ENCODE measurements around the gene SLC5A3.
A peak's percentile ranks its signal among the peaks of the same experiment; 100 is the strongest.

SLC5A3 gene

DNA sequence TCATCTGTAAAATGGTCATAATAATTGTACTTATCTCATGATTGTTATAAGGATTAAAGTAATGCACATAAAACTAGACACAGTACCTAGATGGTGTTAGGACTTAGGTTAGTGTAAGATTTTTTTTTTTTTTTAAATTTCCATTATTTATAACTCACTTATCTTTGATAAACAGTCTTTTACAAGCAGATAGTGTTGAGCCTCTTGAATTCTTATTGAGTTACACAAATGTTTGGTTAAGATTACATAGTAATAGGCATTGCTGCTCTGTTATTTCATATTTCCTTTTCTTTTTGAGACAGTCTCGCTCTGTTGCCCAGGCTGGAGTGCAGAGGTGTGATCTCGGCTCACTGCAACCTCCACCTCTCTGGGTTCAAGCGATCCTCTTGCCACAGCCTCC, 15.4 kb downstream of the SLC5A3 start (continued):
- TF ChIP-seq ZFP37 (tag by site-specific recombination; IDR thresholded peaks at IDR 0.05) (no peak), ZNF549 (tag by site-specific recombination; IDR thresholded peaks at IDR 0.05) (no peak), ZBTB17 (tag by site-specific recombination; IDR thresholded peaks at IDR 0.05) (no peak), ZNF791 (tag by site-specific recombination; IDR thresholded peaks at IDR 0.05) (no peak), SETDB1 (IDR thresholded peaks at IDR 0.05; ENCODE audit: insufficient read length, low read length) (no peak), ZNF350 (tag by site-specific recombination; IDR thresholded peaks at IDR 0.05) (no peak), ZBTB8A (tag by site-specific recombination; IDR thresholded peaks at IDR 0.05) (no peak), ZNF596 (tag by site-specific recombination; IDR thresholded peaks at IDR 0.05) (no peak), ZBTB1 (tag by site-specific recombination; IDR thresholded peaks at IDR 0.05) (no peak), ZNF624 (tag by site-specific recombination; IDR thresholded peaks at IDR 0.05) (no peak)

DNA sequence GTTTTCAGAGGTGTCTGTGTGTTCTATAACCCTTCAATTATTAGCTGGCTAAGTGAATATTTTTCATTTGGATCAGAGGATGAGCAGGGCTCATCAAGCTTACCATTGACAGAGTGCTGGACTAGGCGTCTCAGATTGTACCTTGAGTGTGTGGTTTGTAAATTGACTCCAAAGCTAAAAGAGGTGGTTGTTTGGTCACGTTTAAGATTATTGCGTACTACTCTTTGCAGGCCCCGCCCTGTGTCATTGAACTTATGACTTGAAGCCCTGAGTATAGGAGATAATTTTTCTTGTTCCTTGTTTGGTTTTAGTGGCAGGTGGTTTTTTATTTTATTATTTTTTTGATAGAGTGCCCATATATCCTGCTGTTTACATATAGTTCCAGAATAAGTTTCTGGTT, 17.7 kb downstream of the SLC5A3 start:
- peak; percentile 78; the same call in 1 of the 2 replicates for TF ChIP-seq ZNF629 (tag by site-specific recombination; IDR thresholded peaks at IDR 0.05)
- TF ChIP-seq, protein P1, sequence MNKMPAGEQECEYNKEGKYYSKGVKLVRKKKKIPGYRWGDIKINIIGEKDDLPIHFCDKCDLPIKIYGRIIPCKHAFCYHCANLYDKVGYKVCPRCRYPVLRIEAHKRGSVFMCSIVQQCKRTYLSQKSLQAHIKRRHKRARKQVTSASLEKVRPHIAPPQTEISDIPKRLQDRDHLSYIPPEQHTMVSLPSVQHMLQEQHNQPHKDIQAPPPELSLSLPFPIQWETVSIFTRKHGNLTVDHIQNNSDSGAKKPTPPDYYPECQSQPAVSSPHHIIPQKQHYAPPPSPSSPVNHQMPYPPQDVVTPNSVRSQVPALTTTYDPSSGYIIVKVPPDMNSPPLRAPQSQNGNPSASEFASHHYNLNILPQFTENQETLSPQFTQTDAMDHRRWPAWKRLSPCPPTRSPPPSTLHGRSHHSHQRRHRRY (tag by site-specific recombination; IDR thresholded peaks at IDR 0.05), result no peak
- ChIA-PET POLR2A (no interaction called here), CTCF (interaction anchor here (0.5 to 3.7 kb wide), 9 partner anchors 11 to 257 kb away, joined by 3 to 32 read pairs (median 3); no protein-coding TSS in a partner anchor)
- Histone ChIP-seq H3K9me3 (ENCODE audit: control insufficient read depth, insufficient read depth, low read depth, low read length) (no peaks in the 10 kb centered on the region), H3K36me3 (ENCODE audit: control insufficient read depth in 2 of 2, insufficient read depth in 1 of 2, low read length in 2 of 2) (peaks cover 0 to 13% of the 10 kb centered on the region in 2 experiments; a peak in 1 of 3 replicates), H3K27ac (ENCODE audit: extremely low read depth, low read depth, low read length) (no peak overlapping the region), H3K4me3 (ENCODE audit: low read depth, low read length) (no peak overlapping the region), H3K4me1 (ENCODE audit: control insufficient read depth, insufficient read depth, low read length) (peaks cover 23% of the 10 kb centered on the region)

DNA sequence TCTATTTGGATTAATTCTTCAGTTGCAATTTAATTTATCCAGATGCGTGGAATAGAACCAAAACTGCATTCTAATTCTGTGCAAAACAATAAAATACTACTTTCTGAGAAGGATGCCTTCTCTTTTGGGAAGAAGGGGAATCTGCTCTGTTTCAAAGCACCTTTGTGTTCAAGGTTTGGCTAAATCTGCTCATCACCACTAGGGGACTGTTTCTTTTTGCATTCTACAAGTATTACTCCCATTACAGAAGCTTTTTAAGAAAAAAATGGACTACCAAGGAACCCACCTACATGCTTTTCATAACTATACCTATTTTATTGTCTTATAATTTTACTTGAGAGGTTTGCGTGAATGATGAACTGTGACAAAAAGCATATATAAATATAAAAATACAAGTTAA, 18.2 kb downstream of the SLC5A3 start:
- Histone ChIP-seq H3K9me3 (ENCODE audit: control insufficient read depth, insufficient read depth, low read depth, low read length) (no peaks in the 10 kb centered on the region), H3K4me1 (ENCODE audit: control insufficient read depth, insufficient read depth, low read length) (peaks cover 23% of the 10 kb centered on the region), H3K4me3 (ENCODE audit: low read depth, low read length) (no peak overlapping the region), H3K27ac (ENCODE audit: extremely low read depth, low read depth, low read length) (no peak overlapping the region), H3K36me3 (ENCODE audit: control insufficient read depth in 2 of 2, insufficient read depth in 1 of 2, low read length in 2 of 2) (peaks cover 0 to 19% of the 10 kb centered on the region in 2 experiments; a peak in 1 of 3 replicates)
- ChIA-PET POLR2A (interaction anchor here (1.7 kb wide), 1 partner anchor 18 kb away, joined by 5 read pairs; the partner anchor contains the start of genes MRPS6 and SLC5A3), CTCF (interaction anchor here (0.5 to 3.7 kb wide), 11 partner anchors 11 to 1876 kb away, joined by 3 to 32 read pairs (median 3); no protein-coding TSS in a partner anchor)
- TF ChIP-seq ZNF350 (tag by site-specific recombination; IDR thresholded peaks at IDR 0.05) (0 out of 2 replicates have a peak, but pooled peaks have one; percentile 7), ZNF302 (tag by site-specific recombination; IDR thresholded peaks at IDR 0.05; ENCODE audit: low read depth) (no peak), ZNF114 (tag by site-specific recombination; IDR thresholded peaks at IDR 0.05) (no peak), ZNF248 (tag by site-specific recombination; IDR thresholded peaks at IDR 0.05) (no peak), SCRT2 (tag by site-specific recombination; IDR thresholded peaks at IDR 0.05) (peak; percentile 57), ZNF24 (tag by site-specific recombination; IDR thresholded peaks at IDR 0.05) (no peak)

DNA sequence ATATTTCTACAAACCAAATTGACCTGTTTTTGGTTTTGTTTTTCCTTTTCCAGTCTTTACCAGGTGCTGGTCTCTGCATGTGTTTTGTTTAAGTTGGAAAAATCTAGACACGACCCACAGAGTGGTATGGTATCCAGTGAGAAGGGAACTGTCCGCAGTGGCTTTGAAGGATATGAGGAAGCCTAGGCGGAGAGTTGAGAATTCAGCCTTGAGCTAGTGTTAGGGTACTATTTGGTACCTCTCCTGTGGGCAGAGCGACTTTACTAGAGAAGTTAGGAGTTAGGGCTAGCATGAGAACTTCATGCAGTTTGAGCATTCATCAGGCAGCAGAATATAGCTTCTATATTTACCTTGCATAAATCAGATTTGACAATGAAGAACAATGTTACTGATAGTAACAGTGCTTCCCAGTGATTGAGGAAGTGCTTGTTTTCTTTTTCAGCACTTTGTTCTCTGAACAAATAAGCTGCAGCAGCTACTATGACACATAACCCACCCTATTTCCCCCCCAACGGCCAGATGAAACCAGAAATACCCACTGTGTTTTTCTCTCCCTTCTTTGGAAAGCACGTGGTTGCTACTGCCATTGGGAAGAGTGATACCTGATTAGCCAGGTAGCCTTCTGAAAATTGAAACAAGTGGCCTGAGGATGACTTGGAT, 19.0 kb downstream of the SLC5A3 start:
- CTCF ChIA-PET, result interaction anchor here (0.5 to 3.7 kb wide), 18 partner anchors 9 to 1875 kb away, joined by 3 to 32 read pairs (median 4); no protein-coding TSS in a partner anchor
- Histone ChIP-seq H3K4me1 (ENCODE audit: control insufficient read depth, insufficient read depth, low read length) (peaks cover 23% of the 10 kb centered on the region), H3K4me3 (ENCODE audit: low read depth, low read length) (no peak overlapping the region), H3K36me3 (ENCODE audit: control insufficient read depth in 2 of 2, insufficient read depth in 1 of 2, low read length in 2 of 2) (peaks cover 0 to 22% of the 10 kb centered on the region in 2 experiments; a peak in 1 of 3 replicates), H3K9me3 (ENCODE audit: control insufficient read depth, insufficient read depth, low read depth, low read length) (no peaks in the 10 kb centered on the region), H3K27ac (ENCODE audit: extremely low read depth, low read depth, low read length) (no peak overlapping the region)
- POLR2A ChIA-PET, result interaction anchor here (1.7 kb wide), 1 partner anchor 19 kb away, joined by 5 read pairs; the partner anchor contains the start of genes MRPS6 and SLC5A3
- peak; percentile 60; the same call in 1 of the 2 replicates for TF ChIP-seq MZF1 (tag by site-specific recombination; IDR thresholded peaks at IDR 0.05; ENCODE audit: borderline replicate concordance)
- TF ChIP-seq OSR2 (tag by site-specific recombination; IDR thresholded peaks at IDR 0.05), result peak; percentile 93
- no peak for TF ChIP-seq GLIS1 (tag by site-specific recombination; IDR thresholded peaks at IDR 0.05)
- peak; percentile 33; the same call in 1 of the 2 replicates for TF ChIP-seq ZNF561 (tag by site-specific recombination; IDR thresholded peaks at IDR 0.05; ENCODE audit: borderline replicate concordance)
- 0 out of 2 replicates have a peak, but pooled peaks have one; percentile 27 for TF ChIP-seq ZEB2 (tag by site-specific recombination; IDR thresholded peaks at IDR 0.05)
- TF ChIP-seq REST (tag by site-specific recombination; IDR thresholded peaks at IDR 0.05), result peak; percentile 35; the same call in 1 of the 2 replicates

Measured in HEK293 (cell line).